ENCODE results near the gene COX8C. TPM values are rescaled to one million over a fixed set of nuclear protein-coding genes. Genes with fewer than 3 reads are reported as not detected.

Gene COX8C
- total RNA-seq, 1 experiment from 2014 or later, result not detected

- H3K4me3 ChIP-seq (ENCODE audit: low read length), result no peak overlapping the region
- ChIA-PET POLR2A (ENCODE audit: unreplicated experiment) (no interaction called here), CTCF (no interaction called here)
- ATAC-seq, result no peak
- H3K36me3 ChIP-seq (ENCODE audit: low read depth, low read length), result no peaks in the 10 kb centered on the region
- H3K79me2 ChIP-seq (ENCODE audit: low read length), result peaks cover 97% of the 10 kb centered on the region
- H3F3A ChIP-seq (ENCODE audit: low read length, unreplicated experiment), result no peaks in the 10 kb centered on the region
- intact Hi-C loops (cut with micrococcal nuclease), result no loop called here
- H3K4me2 ChIP-seq (ENCODE audit: low read length), result no peak overlapping the region
- peaks cover 23% of the 10 kb centered on the region for H3K4me1 ChIP-seq (ENCODE audit: insufficient read depth, low read length)
- H3K9ac ChIP-seq (ENCODE audit: low read length), result no peak overlapping the region
- H3K27me3 ChIP-seq (ENCODE audit: low read length), result no peaks in the 10 kb centered on the region
- no peak for DNase-seq
- H4K20me1 ChIP-seq (ENCODE audit: low read length), result no peaks in the 10 kb centered on the region
- no TSS peak for BruUV-seq (replicated peaks)
- H3K27ac ChIP-seq (ENCODE audit: low read length), result no peak overlapping the region
- H3K9me3 ChIP-seq (ENCODE audit: low read length), result no peaks in the 10 kb centered on the region
- no peaks in the 10 kb centered on the region for H3K9me2 ChIP-seq (replicated peaks; ENCODE audit: low read length)
- H2AFZ ChIP-seq (ENCODE audit: low read length), result no peak overlapping the region
- TF ChIP-seq CTCF (conservative IDR thresholded peaks at IDR 0.05; ENCODE audit: low read depth, low read length) (no peak), EZH2phosphoT487 (IDR thresholded peaks at IDR 0.05; ENCODE audit: borderline replicate concordance, low read length) (no peak), EZH2 (IDR thresholded peaks at IDR 0.05; ENCODE audit: low read length, unreplicated experiment) (no peak)
These were observed 42.2 kb upstream of the COX8C start for GRCh38 chr14:93304771-93305170.

- intact Hi-C loops (cut with micrococcal nuclease), result no loop called here
- no peaks in the 10 kb centered on the region for H3K36me3 ChIP-seq (ENCODE audit: low read depth, low read length)
- no peaks in the 10 kb centered on the region for H3K9me3 ChIP-seq (ENCODE audit: low read length)
- peaks cover 3% of the 10 kb centered on the region for H3F3A ChIP-seq (ENCODE audit: low read length, unreplicated experiment)
- POLR2A ChIA-PET (ENCODE audit: unreplicated experiment), result no interaction called here
- TF ChIP-seq CTCF (conservative IDR thresholded peaks at IDR 0.05; ENCODE audit: low read depth, low read length), result no peak
- TF ChIP-seq EZH2 (IDR thresholded peaks at IDR 0.05; ENCODE audit: low read length, unreplicated experiment), result no peak
- TF ChIP-seq EZH2phosphoT487 (IDR thresholded peaks at IDR 0.05; ENCODE audit: borderline replicate concordance, low read length), result no peak
- no peak overlapping the region for H3K27ac ChIP-seq (ENCODE audit: low read length)
- no peaks in the 10 kb centered on the region for H3K9me2 ChIP-seq (replicated peaks; ENCODE audit: low read length)
- H3K4me3 ChIP-seq (ENCODE audit: low read length), result no peak overlapping the region
- peaks cover 33% of the 10 kb centered on the region for H3K4me1 ChIP-seq (ENCODE audit: insufficient read depth, low read length)
- H3K27me3 ChIP-seq (ENCODE audit: low read length), result no peaks in the 10 kb centered on the region
- no TSS peak for BruUV-seq (replicated peaks)
- CTCF ChIA-PET, result no interaction called here
- H4K20me1 ChIP-seq (ENCODE audit: low read length), result peaks cover 7% of the 10 kb centered on the region; the same call in 1 of the 2 replicates
- peaks cover 98% of the 10 kb centered on the region for H3K79me2 ChIP-seq (ENCODE audit: low read length)
- H2AFZ ChIP-seq (ENCODE audit: low read length), result no peak overlapping the region
- no peak for DNase-seq
- no peak overlapping the region for H3K4me2 ChIP-seq (ENCODE audit: low read length)
- no peak for ATAC-seq
- no peak overlapping the region for H3K9ac ChIP-seq (ENCODE audit: low read length)
These were observed 41.1 kb upstream of the COX8C start for GRCh38 chr14:93305725-93306418.

GRCh38 chr14:93306812-93307211, 40.2 kb upstream of the COX8C start:
- ATAC-seq (no peak), DNase-seq (no peak)
- Histone ChIP-seq H3K9me3 (ENCODE audit: low read length) (no peaks in the 10 kb centered on the region), H3K9ac (ENCODE audit: low read length) (no peak overlapping the region), H4K20me1 (ENCODE audit: low read length) (peaks cover 12% of the 10 kb centered on the region; the same call in 1 of the 2 replicates), H3K4me3 (ENCODE audit: low read length) (no peak overlapping the region), H3K36me3 (ENCODE audit: low read depth, low read length) (no peaks in the 10 kb centered on the region), H3K4me2 (ENCODE audit: low read length) (no peak overlapping the region), H3K9me2 (replicated peaks; ENCODE audit: low read length) (no peaks in the 10 kb centered on the region), H2AFZ (ENCODE audit: low read length) (no peak overlapping the region), H3F3A (ENCODE audit: low read length, unreplicated experiment) (peaks cover 3% of the 10 kb centered on the region), H3K27ac (ENCODE audit: low read length) (no peak overlapping the region), H3K79me2 (ENCODE audit: low read length) (peaks cover 97% of the 10 kb centered on the region), H3K4me1 (ENCODE audit: insufficient read depth, low read length) (peaks cover 35% of the 10 kb centered on the region), H3K27me3 (ENCODE audit: low read length) (no peaks in the 10 kb centered on the region)
- no TSS peak for BruUV-seq (replicated peaks)
- TF ChIP-seq CTCF (conservative IDR thresholded peaks at IDR 0.05; ENCODE audit: low read depth, low read length) (no peak), EZH2 (IDR thresholded peaks at IDR 0.05; ENCODE audit: low read length, unreplicated experiment) (no peak), EZH2phosphoT487 (IDR thresholded peaks at IDR 0.05; ENCODE audit: borderline replicate concordance, low read length) (no peak)
- ChIA-PET CTCF (no interaction called here), POLR2A (ENCODE audit: unreplicated experiment) (no interaction called here)
- intact Hi-C loops (cut with micrococcal nuclease), result no loop called here
